GM12878 (cell line): ENCODE data around the gene SLC4A2. TPM values are rescaled to one million over a fixed set of nuclear protein-coding genes. Genes with fewer than 3 reads are reported as not detected.
A peak's percentile ranks its signal among the peaks of the same experiment; 100 is the strongest.

Experiments used
- BCL11A ChIP-seq: IDR thresholded peaks from 2 replicates; pipeline ENCODE4 v1.6.1; 2011; ENCODE audit warnings: low read depth, low read length
- BMI1 ChIP-seq: fragments of 450-650 bp; IDR thresholded peaks from 2 replicates; pipeline ENCODE4 v1.6.1; 2016; ENCODE audit warnings: mild to moderate bottlenecking, moderate library complexity, borderline replicate concordance
- CEBPB ChIP-seq, 2 experiments: fragments of 150-350 bp in 1 of 2; IDR thresholded peaks; 2 replicates each; pipeline ENCODE4 v1.6.1; 2012 to 2014; ENCODE audit warnings: low read depth in 2 of 2, low read length in 2 of 2, borderline replicate concordance in 1 of 2, inconsistent platforms in 1 of 2
- CHD1 ChIP-seq: IDR thresholded peaks from 2 replicates; pipeline ENCODE4 v1.6.1; 2012; ENCODE audit warnings: low read depth, low read length, improper control_type of control experiment
- CREB1 ChIP-seq: IDR thresholded peaks from 2 replicates; pipeline ENCODE4 v1.6.1; 2012; ENCODE audit warnings: low read depth, mild to moderate bottlenecking, inconsistent platforms
- EGR1 ChIP-seq, 2 experiments: IDR thresholded peaks; 1 replicate in 1 of 2; 2 replicates in 1 of 2; pipeline ENCODE4 v1.6.1; 2011 to 2012; ENCODE audit warnings: low read depth in 2 of 2, low read length in 2 of 2, borderline replicate concordance in 1 of 2, mild to moderate bottlenecking in 1 of 2, moderate library complexity in 1 of 2
- EP300 ChIP-seq, 2 experiments: fragments of 150-350 bp in 1 of 2; IDR thresholded peaks; 2 replicates each; pipeline ENCODE4 v1.6.1; 2011 to 2012; ENCODE audit warnings: low read depth in 2 of 2, low read length in 2 of 2, borderline replicate concordance in 1 of 2, improper control_type of control experiment in 1 of 2, inconsistent platforms in 1 of 2; ENCODE audit not compliant: control insufficient read depth in 1 of 2
- FOXM1 ChIP-seq: IDR thresholded peaks from 2 replicates; pipeline ENCODE4 v1.6.1; 2012; ENCODE audit warnings: low read depth, mild to moderate bottlenecking, inconsistent platforms, low read length, moderate library complexity
- HDAC2 ChIP-seq: fragments of 200-600 bp; sonication (generic); IDR thresholded peaks from 2 replicates; pipeline ENCODE4 v1.6.1; 2017
- IKZF1 ChIP-seq: fragments of 450-650 bp; conservative IDR thresholded peaks from 2 replicates; pipeline ENCODE4 v1.6.1; 2017; ENCODE audit warnings: antibody characterized with exemption, mild to moderate bottlenecking
- KDM1A ChIP-seq: fragments of 200-600 bp; sonication (generic); IDR thresholded peaks from 2 replicates; pipeline ENCODE4 v1.6.1; 2016; ENCODE audit warnings: borderline replicate concordance
- MTA3 ChIP-seq: IDR thresholded peaks from 2 replicates; pipeline ENCODE4 v1.6.1; 2012; ENCODE audit warnings: low read length, inconsistent platforms, borderline replicate concordance
- NRF1 ChIP-seq: conservative IDR thresholded peaks from 2 replicates; pipeline ENCODE4 v1.6.1; 2011; ENCODE audit warnings: mild to moderate bottlenecking, low read depth, low read length, improper control_type of control experiment
- SMAD1 ChIP-seq: fragments of 450-650 bp; IDR thresholded peaks from 2 replicates; pipeline ENCODE4 v1.6.1; 2018; ENCODE audit warnings: mild to moderate bottlenecking, low read depth; ENCODE audit not compliant: partially characterized antibody
- SMARCA5 ChIP-seq: fragments of 450-650 bp; IDR thresholded peaks from 2 replicates; pipeline ENCODE4 v1.6.1; 2017; ENCODE audit warnings: mild to moderate bottlenecking
- SP1 ChIP-seq: IDR thresholded peaks from one replicate; pipeline ENCODE4 v1.6.1; 2011; ENCODE audit warnings: low read depth, low read length
- TCF7 ChIP-seq: IDR thresholded peaks from 2 replicates; pipeline ENCODE4 v1.6.1; 2014; ENCODE audit warnings: antibody characterized with exemption, borderline replicate concordance
- ZZZ3 ChIP-seq: IDR thresholded peaks from 2 replicates; pipeline ENCODE4 v1.6.1; 2011; ENCODE audit warnings: low read depth; ENCODE audit not compliant: control insufficient read depth, insufficient read length
- polyA plus RNA-seq, 11 experiments: library from polyadenylated mRNA; depleted of rRNA in 4 of 11; unstranded in 6 of 11; stranded (reverse) in 5 of 11; fragments of >200 nt; fragmentation: Nextera tagmentation in 4 of 11; fragmentation: Illumina TruSeq in 1 of 11; extraction: Ambion mirVana in 4 of 11; extraction: Trizol in 1 of 11; gene quantifications; 1 replicate in 1 of 11; 2 replicates in 10 of 11; pipeline versions ENCODE4 v1.2.1 to v1.2.3, GENCODE V29; 2011 to 2016; ENCODE audit warnings: inconsistent platforms in 2 of 11, missing spikeins in 2 of 11, low read depth in 1 of 11
- total RNA-seq, 4 experiments: library from RNA; depleted of rRNA in 3 of 4; stranded (reverse); fragments of >200 nt in 3 of 4; fragmentation: Illumina TruSeq in 1 of 4; extraction: Trizol in 1 of 4; gene quantifications; 2 replicates each; pipeline versions ENCODE4 v1.2.1 to v1.2.3, GENCODE V29; 2013 to 2021
- TF ChIP-seq, protein P1 (sequence below): IDR thresholded peaks from 2 replicates; pipeline ENCODE4 v1.6.1; 2012; ENCODE audit warnings: low read depth, low read length, improper control_type of control experiment
- TF ChIP-seq, protein P2 (sequence below): fragments of 450-650 bp; IDR thresholded peaks from 2 replicates; pipeline ENCODE4 v1.6.1; 2017; ENCODE audit warnings: antibody characterized with exemption, mild to moderate bottlenecking, moderate library complexity
- TF ChIP-seq, protein P3 (sequence below): IDR thresholded peaks from 2 replicates; pipeline ENCODE4 v1.6.1; 2012; ENCODE audit warnings: low read depth, low read length, improper control_type of control experiment
- TF ChIP-seq, protein P4 (sequence below): IDR thresholded peaks from 2 replicates; pipeline ENCODE4 v1.6.1; 2012; ENCODE audit warnings: low read depth, low read length, improper control_type of control experiment

SLC4A2 gene
- total and polyA plus RNA-seq, 10 of the 15 experiments (the other 5 are each of a cell fraction or from before 2014, with no cell fraction given): 2.7 to 78.6 (median 30.1) TPM

DNA sequence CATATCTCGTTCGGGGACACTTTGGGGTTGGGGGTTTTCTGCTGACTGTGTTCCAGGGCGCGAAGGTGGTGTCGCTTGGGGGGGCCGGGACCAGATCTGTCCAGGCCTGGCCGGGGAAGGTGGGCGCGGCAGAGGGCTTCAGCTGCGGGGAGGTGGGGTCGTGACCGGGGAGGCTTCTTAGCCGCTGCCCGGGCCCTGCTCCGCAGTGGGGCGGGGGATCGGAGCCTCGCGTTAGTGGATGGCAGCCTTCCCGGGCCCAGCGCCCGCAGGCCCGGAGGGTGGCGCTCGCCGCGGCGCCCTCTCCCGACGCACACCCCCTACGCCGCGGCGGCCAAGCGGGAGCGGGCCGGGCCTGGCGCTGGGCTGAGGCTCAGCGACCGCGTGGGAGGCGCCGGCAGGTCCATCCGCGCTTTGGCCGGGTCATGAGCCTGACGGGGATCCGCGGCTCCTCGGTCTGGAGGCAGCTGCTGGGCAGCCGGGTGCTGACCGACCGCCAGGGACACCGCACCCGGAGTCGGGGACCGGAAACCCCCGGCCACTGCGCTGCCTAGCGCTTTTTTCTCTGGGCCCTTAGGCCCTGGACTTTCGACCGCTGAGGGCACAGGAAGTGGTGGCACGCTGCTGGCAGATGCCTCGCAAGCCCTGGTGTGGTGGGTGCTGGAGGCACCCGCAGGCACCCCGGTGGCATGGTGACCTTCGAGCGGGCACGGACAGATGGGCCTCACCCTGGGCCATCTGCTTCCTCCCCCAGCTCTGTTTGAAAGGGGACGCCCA, 28.0 kb downstream of the SLC4A2 start (continued):
- TF ChIP-seq, protein P1, sequence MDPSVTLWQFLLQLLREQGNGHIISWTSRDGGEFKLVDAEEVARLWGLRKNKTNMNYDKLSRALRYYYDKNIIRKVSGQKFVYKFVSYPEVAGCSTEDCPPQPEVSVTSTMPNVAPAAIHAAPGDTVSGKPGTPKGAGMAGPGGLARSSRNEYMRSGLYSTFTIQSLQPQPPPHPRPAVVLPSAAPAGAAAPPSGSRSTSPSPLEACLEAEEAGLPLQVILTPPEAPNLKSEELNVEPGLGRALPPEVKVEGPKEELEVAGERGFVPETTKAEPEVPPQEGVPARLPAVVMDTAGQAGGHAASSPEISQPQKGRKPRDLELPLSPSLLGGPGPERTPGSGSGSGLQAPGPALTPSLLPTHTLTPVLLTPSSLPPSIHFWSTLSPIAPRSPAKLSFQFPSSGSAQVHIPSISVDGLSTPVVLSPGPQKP: no peak
- TF ChIP-seq KDM1A (no peak), IKZF1 (peak; percentile 81), EP300 (IDR thresholded peaks at IDR 0.05; ENCODE audit: borderline replicate concordance in 1 of 2, control insufficient read depth in 1 of 2, low read depth in 2 of 2, low read length in 2 of 2) (no peak), TCF7 (no peak), NRF1 (no peak), HDAC2 (no peak), MTA3 (no peak), BMI1 (no peak), EGR1 (IDR thresholded peaks at IDR 0.05; ENCODE audit: borderline replicate concordance in 1 of 2, low read depth in 2 of 2, low read length in 2 of 2) (peak in 1 of 2 experiments; percentile 47; a peak in 1 of 3 replicates), BCL11A (no peak), SMAD1 (no peak), CHD1 (no peak), ZZZ3 (no peak), CREB1 (no peak), CEBPB (IDR thresholded peaks at IDR 0.05; ENCODE audit: borderline replicate concordance in 1 of 2, low read depth in 2 of 2, low read length in 2 of 2) (no peak), SMARCA5 (peak; percentile 79), FOXM1 (no peak), SP1 (no peak)
- TF ChIP-seq, protein P2, sequence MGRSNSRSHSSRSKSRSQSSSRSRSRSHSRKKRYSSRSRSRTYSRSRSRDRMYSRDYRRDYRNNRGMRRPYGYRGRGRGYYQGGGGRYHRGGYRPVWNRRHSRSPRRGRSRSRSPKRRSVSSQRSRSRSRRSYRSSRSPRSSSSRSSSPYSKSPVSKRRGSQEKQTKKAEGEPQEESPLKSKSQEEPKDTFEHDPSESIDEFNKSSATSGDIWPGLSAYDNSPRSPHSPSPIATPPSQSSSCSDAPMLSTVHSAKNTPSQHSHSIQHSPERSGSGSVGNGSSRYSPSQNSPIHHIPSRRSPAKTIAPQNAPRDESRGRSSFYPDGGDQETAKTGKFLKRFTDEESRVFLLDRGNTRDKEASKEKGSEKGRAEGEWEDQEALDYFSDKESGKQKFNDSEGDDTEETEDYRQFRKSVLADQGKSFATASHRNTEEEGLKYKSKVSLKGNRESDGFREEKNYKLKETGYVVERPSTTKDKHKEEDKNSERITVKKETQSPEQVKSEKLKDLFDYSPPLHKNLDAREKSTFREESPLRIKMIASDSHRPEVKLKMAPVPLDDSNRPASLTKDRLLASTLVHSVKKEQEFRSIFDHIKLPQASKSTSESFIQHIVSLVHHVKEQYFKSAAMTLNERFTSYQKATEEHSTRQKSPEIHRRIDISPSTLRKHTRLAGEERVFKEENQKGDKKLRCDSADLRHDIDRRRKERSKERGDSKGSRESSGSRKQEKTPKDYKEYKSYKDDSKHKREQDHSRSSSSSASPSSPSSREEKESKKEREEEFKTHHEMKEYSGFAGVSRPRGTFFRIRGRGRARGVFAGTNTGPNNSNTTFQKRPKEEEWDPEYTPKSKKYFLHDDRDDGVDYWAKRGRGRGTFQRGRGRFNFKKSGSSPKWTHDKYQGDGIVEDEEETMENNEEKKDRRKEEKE: no peak
- TF ChIP-seq, protein P3, sequence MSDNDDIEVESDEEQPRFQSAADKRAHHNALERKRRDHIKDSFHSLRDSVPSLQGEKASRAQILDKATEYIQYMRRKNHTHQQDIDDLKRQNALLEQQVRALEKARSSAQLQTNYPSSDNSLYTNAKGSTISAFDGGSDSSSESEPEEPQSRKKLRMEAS: no peak
- TF ChIP-seq, protein P4, sequence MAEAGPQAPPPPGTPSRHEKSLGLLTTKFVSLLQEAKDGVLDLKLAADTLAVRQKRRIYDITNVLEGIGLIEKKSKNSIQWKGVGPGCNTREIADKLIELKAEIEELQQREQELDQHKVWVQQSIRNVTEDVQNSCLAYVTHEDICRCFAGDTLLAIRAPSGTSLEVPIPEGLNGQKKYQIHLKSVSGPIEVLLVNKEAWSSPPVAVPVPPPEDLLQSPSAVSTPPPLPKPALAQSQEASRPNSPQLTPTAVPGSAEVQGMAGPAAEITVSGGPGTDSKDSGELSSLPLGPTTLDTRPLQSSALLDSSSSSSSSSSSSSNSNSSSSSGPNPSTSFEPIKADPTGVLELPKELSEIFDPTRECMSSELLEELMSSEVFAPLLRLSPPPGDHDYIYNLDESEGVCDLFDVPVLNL: no peak
